ENCODE results near the gene CNN2. TPM values are rescaled to one million over a fixed set of nuclear protein-coding genes. Genes with fewer than 3 reads are reported as not detected.

The CNN2 gene
- total and polyA plus RNA-seq, 2 of the 8 experiments (the other 6 are each of a cell fraction or from before 2014, with no cell fraction given) = 189 to 551 TPM

DNA sequence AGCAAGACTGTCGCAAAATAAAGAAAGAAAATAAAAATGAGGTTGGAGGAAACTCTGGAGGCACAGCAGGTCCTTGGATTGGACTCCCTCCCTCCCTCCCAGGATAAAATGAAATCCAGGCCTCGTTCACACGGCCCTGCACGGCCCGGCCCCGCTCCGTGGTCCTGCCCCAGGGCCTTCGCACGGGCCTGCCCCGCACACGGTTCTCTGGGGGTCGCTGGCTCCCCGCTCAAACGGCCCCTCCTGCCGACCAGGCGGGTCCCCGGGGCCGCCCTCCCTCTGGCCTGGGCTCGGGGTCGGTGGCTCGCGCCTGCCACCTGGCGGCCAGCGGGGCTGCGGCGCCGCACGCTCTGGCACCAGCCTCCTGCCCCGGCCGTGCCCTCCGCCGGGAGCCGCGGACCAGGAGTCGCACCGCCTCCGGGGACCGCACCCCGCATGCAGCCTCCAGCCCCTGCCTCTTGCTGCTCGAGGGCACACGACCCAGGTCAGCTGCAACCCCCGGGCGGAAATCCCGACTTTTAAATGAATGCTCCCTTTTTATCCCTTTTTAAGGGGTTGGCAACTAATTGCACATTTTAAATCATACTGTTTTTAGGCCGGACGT, 43.7 kb upstream of the CNN2 start:
- Histone ChIP-seq H2BK20ac (ENCODE audit: low read length) (no peak overlapping the region), H2AK5ac (ENCODE audit: low read depth, low read length) (no peak overlapping the region), H3K14ac (ENCODE audit: insufficient read length) (no peak overlapping the region), H3K36me3 (ENCODE audit: control insufficient read depth in 2 of 4, insufficient read depth in 4 of 4, low read length in 3 of 4) (peaks cover 5 to 11% (median 8%) of the 10 kb centered on the region in 4 experiments; a peak in 4 of 8 replicates), H2BK12ac (ENCODE audit: low read depth, low read length) (no peak overlapping the region), H2BK15ac (ENCODE audit: low read length) (no peak overlapping the region), H3K4ac (replicated peaks; ENCODE audit: insufficient read length, low read depth, low read length) (no peak overlapping the region), H4K20me1 (replicated peaks in 1 of 2; ENCODE audit: control insufficient read depth in 1 of 2, insufficient read depth in 2 of 2, low read length in 2 of 2) (no peaks in the 10 kb centered on the region), H3K27ac (ENCODE audit: low read depth, low read length) (no peak overlapping the region), H3K9ac (replicated peaks in 1 of 4; ENCODE audit: extremely low read depth in 1 of 4, low read depth in 3 of 4, low read length in 3 of 4) (no peak overlapping the region), H3K4me3 (ENCODE audit: extremely low read depth in 1 of 4, insufficient read depth in 2 of 4, low read depth in 3 of 4, low read length in 4 of 4) (peak overlapping the region in 1 of 4 experiments; percentile 36; a peak in 1 of 8 replicates), H3K79me2 (ENCODE audit: control insufficient read depth in 1 of 2, insufficient read depth in 2 of 2, low read length in 2 of 2) (peaks cover 0 to 17% of the 10 kb centered on the region in 2 experiments; a peak in 2 of 4 replicates), H3K4me2 (ENCODE audit: insufficient read depth in 1 of 2, low read depth in 2 of 2, low read length in 2 of 2) (peak overlapping the region in 1 of 2 experiments; percentile 62; a peak in 3 of 4 replicates), H4K5ac (ENCODE audit: insufficient read length, low read depth, low read length) (no peak overlapping the region), H3K56ac (replicated peaks; ENCODE audit: insufficient read length, low read depth, low read length) (no peak overlapping the region), H3K9me3 (ENCODE audit: insufficient read depth in 2 of 2, low read depth in 1 of 2, low read length in 1 of 2) (no peaks in the 10 kb centered on the region), H4K8ac (ENCODE audit: extremely low read depth, insufficient read depth, low read length) (peak overlapping the region; percentile 90), H3K27me3 (replicated peaks in 1 of 4; ENCODE audit: control insufficient read depth in 3 of 4, extremely low read depth in 1 of 4, insufficient read depth in 3 of 4, low read length in 3 of 4) (no peaks in the 10 kb centered on the region), H3K79me1 (ENCODE audit: low read depth, low read length) (peaks cover 5% of the 10 kb centered on the region), H3K23me2 (ENCODE audit: low read depth, low read length) (peaks cover 4% of the 10 kb centered on the region; the same call in 1 of the 2 replicates), H3K4me1 (replicated peaks in 1 of 4; ENCODE audit: control insufficient read depth in 3 of 4, insufficient read depth in 4 of 4, low read length in 3 of 4) (peaks cover 0 to 18% (median 12%) of the 10 kb centered on the region in 4 experiments; a peak in 5 of 7 replicates), H2BK120ac (replicated peaks; ENCODE audit: low read depth, low read length) (peak overlapping the region; percentile 54), H3K18ac (ENCODE audit: extremely low read depth, low read length) (no peak overlapping the region), H2AFZ (ENCODE audit: low read length) (no peak overlapping the region; the same call in 1 of the 2 replicates), H3K23ac (ENCODE audit: insufficient read length) (no peak overlapping the region), H2BK5ac (ENCODE audit: low read depth, low read length) (no peak overlapping the region), H4K91ac (replicated peaks; ENCODE audit: insufficient read length, low read length) (no peak overlapping the region)
- DNase-seq (ENCODE audit: low read depth in 1 of 2, low spot score in 2 of 2) = peak; percentile 50 to 95
- ChIA-PET POLR2A (ENCODE audit: partially characterized antibody) (interaction anchor here (0.6 to 2.9 kb wide), 5 partner anchors 9 to 111 kb away, joined by 3 to 8 read pairs (median 4); partner anchors contain the start of gene CNN2), CTCF (ENCODE audit: partially characterized antibody) (interaction anchor here (0.7 to 7.3 kb wide), 17 partner anchors 9 to 182 kb away, joined by 3 to 113 read pairs (median 4); partner anchors contain the start of gene ARHGAP45)
- FAIRE-seq = no peak
- WGBS, 2 experiments (ENCODE audit: extremely low coverage in 1 of 2, insufficient coverage in 1 of 2, insufficient read length in 1 of 2, insufficient replicate concordance in 2 of 2, low coverage in 1 of 2, low lambda C conversion rate in 2 of 2, missing lambda C conversion rate in 1 of 2) = 12% methylated on average over 43 of the region's 46 CpGs; no CpG with 5 or more reads in 1 of the 2 experiments
- TF ChIP-seq SUZ12 (IDR thresholded peaks at IDR 0.05; ENCODE audit: low read length) = no peak
- no peak for TF ChIP-seq TCF12 (IDR thresholded peaks at IDR 0.05; ENCODE audit: low read depth, low read length)
- no peak for TF ChIP-seq RNF2 (IDR thresholded peaks at IDR 0.05; ENCODE audit: borderline replicate concordance, low read depth, low read length, missing control alignments, poor library complexity, severe bottlenecking)
- TF ChIP-seq, protein P1, sequence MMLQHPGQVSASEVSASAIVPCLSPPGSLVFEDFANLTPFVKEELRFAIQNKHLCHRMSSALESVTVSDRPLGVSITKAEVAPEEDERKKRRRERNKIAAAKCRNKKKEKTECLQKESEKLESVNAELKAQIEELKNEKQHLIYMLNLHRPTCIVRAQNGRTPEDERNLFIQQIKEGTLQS (IDR thresholded peaks at IDR 0.05; ENCODE audit: insufficient read depth, low read depth, low read length) = no peak
- no peak for TF ChIP-seq MAFK (IDR thresholded peaks at IDR 0.05; ENCODE audit: low read depth, low read length)
- TF ChIP-seq POU5F1 (IDR thresholded peaks at IDR 0.05; ENCODE audit: low read depth, low read length) = no peak
- TF ChIP-seq SP2 (IDR thresholded peaks at IDR 0.05; ENCODE audit: low read length) = no peak
- no peak for TF ChIP-seq POLR2A (IDR thresholded peaks at IDR 0.05; ENCODE audit: control extremely low read depth in 1 of 2, low read depth in 2 of 2, low read length in 2 of 2)
- TF ChIP-seq CHD1 (IDR thresholded peaks at IDR 0.05; ENCODE audit: low read depth, low read length) = no peak
- peak; percentile 59 for TF ChIP-seq TAF7 (optimal IDR thresholded peaks at IDR 0.05; ENCODE audit: borderline replicate concordance, low read depth, low read length)

Data from H1 (cell line).